ENCODE measurements around the gene NDUFS6.
A peak's percentile ranks its signal among the peaks of the same experiment; 100 is the strongest.

The NDUFS6 gene

GRCh38 chr5:1763548-1763911, 37.7 kb upstream of the NDUFS6 start:
- intact Hi-C loops (cut with DNase I; ENCODE audit: low total_unique reads): no loop called here
- peaks cover 0 to 55% of the 10 kb centered on the region in 2 donors for H3K27me3 ChIP-seq
- H3K27ac ChIP-seq: no peak overlapping the region
- H3K4me1 ChIP-seq: no peaks in the 10 kb centered on the region
- no peaks in the 10 kb centered on the region for H3K9me3 ChIP-seq
- no peaks in the 10 kb centered on the region for H3K36me3 ChIP-seq
- peak; percentile 32 to 36 for TF ChIP-seq CTCF (IDR thresholded peaks at IDR 0.05)
- peak in 1 of 2 donors; percentile 19 for DNase-seq
- H3K4me3 ChIP-seq: no peak overlapping the region

- TF ChIP-seq CTCF (IDR thresholded peaks at IDR 0.05): no peak
- peak in 1 of 2 donors; percentile 14 for DNase-seq
- no peak overlapping the region for H3K4me3 ChIP-seq
- H3K27ac ChIP-seq: no peak overlapping the region
- H3K27me3 ChIP-seq: peaks cover 0 to 55% of the 10 kb centered on the region in 2 donors
- H3K36me3 ChIP-seq: no peaks in the 10 kb centered on the region
- H3K9me3 ChIP-seq: no peaks in the 10 kb centered on the region
- no peaks in the 10 kb centered on the region for H3K4me1 ChIP-seq
- intact Hi-C loops (cut with DNase I; ENCODE audit: low total_unique reads): no loop called here
Observed at GRCh38 chr5:1763960-1764605, 37.1 kb upstream of the NDUFS6 start.

- Histone ChIP-seq H3K4me3 (no peak overlapping the region), H3K27me3 (peaks cover 0 to 59% of the 10 kb centered on the region in 2 donors), H3K9me3 (no peaks in the 10 kb centered on the region), H3K36me3 (no peaks in the 10 kb centered on the region), H3K27ac (no peak overlapping the region), H3K4me1 (no peaks in the 10 kb centered on the region)
- peak; percentile 4 to 47 for DNase-seq
- no peak for TF ChIP-seq CTCF (IDR thresholded peaks at IDR 0.05)
- intact Hi-C loops (cut with DNase I; ENCODE audit: low total_unique reads): no loop called here
Observed at GRCh38 chr5:1764606-1764960, 36.6 kb upstream of the NDUFS6 start.

- no peak for TF ChIP-seq CTCF (IDR thresholded peaks at IDR 0.05)
- Histone ChIP-seq H3K36me3 (no peaks in the 10 kb centered on the region), H3K27ac (no peak overlapping the region), H3K4me3 (no peak overlapping the region), H3K27me3 (peaks cover 0 to 65% of the 10 kb centered on the region in 2 donors), H3K9me3 (no peaks in the 10 kb centered on the region), H3K4me1 (no peaks in the 10 kb centered on the region)
- intact Hi-C loops (cut with DNase I; ENCODE audit: low total_unique reads): no loop called here
- DNase-seq: peak in 1 of 2 donors; percentile 24
Observed at GRCh38 chr5:1765141-1765879, 35.9 kb upstream of the NDUFS6 start.

DNA sequence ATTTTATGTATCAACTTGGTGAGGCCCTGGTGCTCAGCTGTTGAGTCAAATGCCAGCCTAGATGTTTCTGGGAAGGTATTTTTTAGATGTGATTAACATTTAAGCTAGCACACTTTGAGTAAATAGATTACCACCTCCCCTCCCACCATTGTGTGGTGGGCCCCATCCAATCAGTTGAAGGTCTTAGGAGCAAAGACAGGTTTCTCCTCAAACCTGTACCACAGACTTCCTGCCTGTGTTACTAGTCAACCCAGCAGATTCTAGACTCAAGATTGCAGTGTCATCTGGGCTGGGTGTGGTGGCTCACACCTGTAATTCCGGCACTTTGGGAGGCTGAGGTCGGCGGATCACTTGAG, 35.3 kb upstream of the NDUFS6 start:
- Histone ChIP-seq H3K9me3 (no peaks in the 10 kb centered on the region), H3K27me3 (peaks cover 0 to 62% of the 10 kb centered on the region in 2 donors), H3K4me1 (no peaks in the 10 kb centered on the region), H3K4me3 (no peak overlapping the region), H3K27ac (no peak overlapping the region), H3K36me3 (no peaks in the 10 kb centered on the region)
- DNase-seq: no peak
- no peak for TF ChIP-seq CTCF (IDR thresholded peaks at IDR 0.05)
- intact Hi-C loops (cut with DNase I; ENCODE audit: low total_unique reads): no loop called here
